ENCODE measurements around the gene ENTPD8.
"Not testable (repeated sequence)": the region's sequence is repeated elsewhere in the genome, so short reads cannot be mapped to it uniquely, and the experiment has no call there.

ENTPD8 gene

DNA sequence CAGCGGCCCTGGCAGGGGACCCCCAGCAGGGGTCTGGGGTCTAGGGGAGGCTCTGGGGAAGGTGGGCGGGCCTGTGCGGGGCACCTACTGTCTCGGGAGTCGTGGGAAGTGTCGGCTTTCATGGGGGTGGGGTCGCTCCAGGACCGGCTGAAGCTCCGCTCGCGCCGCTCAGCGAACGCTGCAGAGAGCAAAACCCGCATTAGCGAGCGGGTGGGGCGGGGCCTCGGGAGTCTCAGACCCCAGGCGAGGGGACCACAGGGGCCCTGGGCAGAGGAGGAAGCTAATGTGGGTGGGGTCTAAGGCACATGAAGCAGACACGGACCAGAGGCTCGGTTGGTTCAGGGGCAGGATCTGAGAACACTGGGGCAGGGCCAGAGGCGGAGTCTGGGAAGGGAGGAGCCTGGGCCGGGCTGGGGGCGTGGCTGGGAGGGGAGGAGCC is 12.5 kb upstream of the ENTPD8 start:
- H3K27me3 ChIP-seq (ENCODE audit: insufficient read depth, poor library complexity, severe bottlenecking) = no peaks in the 10 kb centered on the region
- TF ChIP-seq POLR2AphosphoS5 (IDR thresholded peaks at IDR 0.05; ENCODE audit: low read depth) = 0 out of 2 replicates have a peak, but pooled peaks have one; percentile 1
- TF ChIP-seq, protein P1, sequence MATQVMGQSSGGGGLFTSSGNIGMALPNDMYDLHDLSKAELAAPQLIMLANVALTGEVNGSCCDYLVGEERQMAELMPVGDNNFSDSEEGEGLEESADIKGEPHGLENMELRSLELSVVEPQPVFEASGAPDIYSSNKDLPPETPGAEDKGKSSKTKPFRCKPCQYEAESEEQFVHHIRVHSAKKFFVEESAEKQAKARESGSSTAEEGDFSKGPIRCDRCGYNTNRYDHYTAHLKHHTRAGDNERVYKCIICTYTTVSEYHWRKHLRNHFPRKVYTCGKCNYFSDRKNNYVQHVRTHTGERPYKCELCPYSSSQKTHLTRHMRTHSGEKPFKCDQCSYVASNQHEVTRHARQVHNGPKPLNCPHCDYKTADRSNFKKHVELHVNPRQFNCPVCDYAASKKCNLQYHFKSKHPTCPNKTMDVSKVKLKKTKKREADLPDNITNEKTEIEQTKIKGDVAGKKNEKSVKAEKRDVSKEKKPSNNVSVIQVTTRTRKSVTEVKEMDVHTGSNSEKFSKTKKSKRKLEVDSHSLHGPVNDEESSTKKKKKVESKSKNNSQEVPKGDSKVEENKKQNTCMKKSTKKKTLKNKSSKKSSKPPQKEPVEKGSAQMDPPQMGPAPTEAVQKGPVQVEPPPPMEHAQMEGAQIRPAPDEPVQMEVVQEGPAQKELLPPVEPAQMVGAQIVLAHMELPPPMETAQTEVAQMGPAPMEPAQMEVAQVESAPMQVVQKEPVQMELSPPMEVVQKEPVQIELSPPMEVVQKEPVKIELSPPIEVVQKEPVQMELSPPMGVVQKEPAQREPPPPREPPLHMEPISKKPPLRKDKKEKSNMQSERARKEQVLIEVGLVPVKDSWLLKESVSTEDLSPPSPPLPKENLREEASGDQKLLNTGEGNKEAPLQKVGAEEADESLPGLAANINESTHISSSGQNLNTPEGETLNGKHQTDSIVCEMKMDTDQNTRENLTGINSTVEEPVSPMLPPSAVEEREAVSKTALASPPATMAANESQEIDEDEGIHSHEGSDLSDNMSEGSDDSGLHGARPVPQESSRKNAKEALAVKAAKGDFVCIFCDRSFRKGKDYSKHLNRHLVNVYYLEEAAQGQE (IDR thresholded peaks at IDR 0.05; ENCODE audit: insufficient replicate concordance, low read depth) = no peak
- peak; percentile 75 for DNase-seq (ENCODE audit: low read depth in 1 of 2, low spot score in 1 of 2)
- no peak overlapping the region; the same call in 1 of the 2 replicates for H3K27ac ChIP-seq (replicated peaks)
- H3K4me3 ChIP-seq (replicated peaks; ENCODE audit: insufficient read depth, low read length) = no peak overlapping the region

- TF ChIP-seq, protein P2, sequence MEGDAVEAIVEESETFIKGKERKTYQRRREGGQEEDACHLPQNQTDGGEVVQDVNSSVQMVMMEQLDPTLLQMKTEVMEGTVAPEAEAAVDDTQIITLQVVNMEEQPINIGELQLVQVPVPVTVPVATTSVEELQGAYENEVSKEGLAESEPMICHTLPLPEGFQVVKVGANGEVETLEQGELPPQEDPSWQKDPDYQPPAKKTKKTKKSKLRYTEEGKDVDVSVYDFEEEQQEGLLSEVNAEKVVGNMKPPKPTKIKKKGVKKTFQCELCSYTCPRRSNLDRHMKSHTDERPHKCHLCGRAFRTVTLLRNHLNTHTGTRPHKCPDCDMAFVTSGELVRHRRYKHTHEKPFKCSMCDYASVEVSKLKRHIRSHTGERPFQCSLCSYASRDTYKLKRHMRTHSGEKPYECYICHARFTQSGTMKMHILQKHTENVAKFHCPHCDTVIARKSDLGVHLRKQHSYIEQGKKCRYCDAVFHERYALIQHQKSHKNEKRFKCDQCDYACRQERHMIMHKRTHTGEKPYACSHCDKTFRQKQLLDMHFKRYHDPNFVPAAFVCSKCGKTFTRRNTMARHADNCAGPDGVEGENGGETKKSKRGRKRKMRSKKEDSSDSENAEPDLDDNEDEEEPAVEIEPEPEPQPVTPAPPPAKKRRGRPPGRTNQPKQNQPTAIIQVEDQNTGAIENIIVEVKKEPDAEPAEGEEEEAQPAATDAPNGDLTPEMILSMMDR (IDR thresholded peaks at IDR 0.05; ENCODE audit: insufficient read depth, low read length) = no peak
- TF ChIP-seq POLR2AphosphoS5 (IDR thresholded peaks at IDR 0.05; ENCODE audit: low read depth) = no peak
- no peak for TF ChIP-seq SPI1 (IDR thresholded peaks at IDR 0.05; ENCODE audit: borderline replicate concordance, low read depth)
- TF ChIP-seq, protein P1 (IDR thresholded peaks at IDR 0.05; ENCODE audit: insufficient replicate concordance, low read depth) = no peak
- no peak for TF ChIP-seq GABPA (IDR thresholded peaks at IDR 0.05; ENCODE audit: low read depth)
- no peak overlapping the region for H3K4me3 ChIP-seq (replicated peaks; ENCODE audit: insufficient read depth, low read length)
- no peak for DNase-seq (ENCODE audit: low read depth in 1 of 2, low spot score in 1 of 2)
- no peaks in the 10 kb centered on the region for H3K27me3 ChIP-seq (ENCODE audit: insufficient read depth, poor library complexity, severe bottlenecking)
- peak overlapping the region; percentile 43 for H3K27ac ChIP-seq (replicated peaks)
These were observed 11.8 kb upstream of the ENTPD8 start for GRCh38 chr9:137452761-137453642.

- peak; percentile 78 to 94 for DNase-seq (ENCODE audit: low read depth in 1 of 2, low spot score in 1 of 2)
- H3K27ac ChIP-seq (replicated peaks) = peak overlapping the region; percentile 43
- H3K27me3 ChIP-seq (ENCODE audit: insufficient read depth, poor library complexity, severe bottlenecking) = no peaks in the 10 kb centered on the region
- TF ChIP-seq SPI1 (IDR thresholded peaks at IDR 0.05; ENCODE audit: borderline replicate concordance, low read depth) (peak; percentile 7; the same call in 1 of the 2 replicates), POLR2AphosphoS5 (IDR thresholded peaks at IDR 0.05; ENCODE audit: low read depth) (no peak)
- TF ChIP-seq, protein P2 (IDR thresholded peaks at IDR 0.05; ENCODE audit: insufficient read depth, low read length) = no peak
- no peak overlapping the region for H3K4me3 ChIP-seq (replicated peaks; ENCODE audit: insufficient read depth, low read length)
These were observed 11.0 kb upstream of the ENTPD8 start for GRCh38 chr9:137452006-137452760.

- H3K4me3 ChIP-seq (replicated peaks; ENCODE audit: insufficient read depth, low read length); DNase-seq (ENCODE audit: low read depth in 1 of 2, low spot score in 1 of 2); H3K27ac ChIP-seq (replicated peaks); H3K27me3 ChIP-seq (ENCODE audit: insufficient read depth, poor library complexity, severe bottlenecking): not testable (repeated sequence)
These were observed 10.3 kb upstream of the ENTPD8 start for GRCh38 chr9:137451264-137452005.
